NCI-H748 (cell line): ENCODE data around the gene FRMD5.
"Not testable (repeated sequence)": the region's sequence is repeated elsewhere in the genome, so short reads cannot be mapped to it uniquely, and the experiment has no call there.

Experiments
- DNase-seq: peaks from one replicate; lab custom pipeline; 2025; ENCODE audit not compliant: unreplicated experiment; lab: John Stamatoyannopoulos, UW

Gene FRMD5

GRCh38 chr15:43867096-43867495 lies 328.0 kb downstream of the FRMD5 start:
- no peak for DNase-seq

GRCh38 chr15:43866636-43867035 lies 328.4 kb downstream of the FRMD5 start:
- not testable (repeated sequence) for DNase-seq

- DNase-seq = no peak
These were observed 335.5 kb downstream of the FRMD5 start for GRCh38 chr15:43859546-43859945.

GRCh38 chr15:43854801-43855200 lies 340.3 kb downstream of the FRMD5 start:
- no peak for DNase-seq

- no peak for DNase-seq
These were observed 342.5 kb downstream of the FRMD5 start for GRCh38 chr15:43852607-43853006.

GRCh38 chr15:43851251-43851650 lies 343.8 kb downstream of the FRMD5 start:
- DNase-seq = no peak

- DNase-seq = no peak
These were observed 349.6 kb downstream of the FRMD5 start for GRCh38 chr15:43845421-43845820.

- not testable (repeated sequence) for DNase-seq
These were observed 362.6 kb downstream of the FRMD5 start for GRCh38 chr15:43832485-43832884.

GRCh38 chr15:43831519-43832052 lies 363.5 kb downstream of the FRMD5 start:
- DNase-seq = not testable (repeated sequence)

- DNase-seq = not testable (repeated sequence)
These were observed 364.3 kb downstream of the FRMD5 start for GRCh38 chr15:43830691-43831275.

GRCh38 chr15:43829951-43830540 lies 365.0 kb downstream of the FRMD5 start:
- not testable (repeated sequence) for DNase-seq

- DNase-seq = peak; percentile 16
These were observed 366.9 kb downstream of the FRMD5 start for GRCh38 chr15:43828061-43828657.

GRCh38 chr15:43826508-43827341 lies 368.3 kb downstream of the FRMD5 start, which contains the start of gene WDR76:
WDR76 (plus strand) TSS chr15:43827002; CDS start chr15:43827033, 31 bp downstream.
- peak; percentile 90 for DNase-seq

- no peak for DNase-seq
These were observed 369.0 kb downstream of the FRMD5 start for GRCh38 chr15:43826029-43826507.

GRCh38 chr15:43825305-43825704 lies 369.8 kb downstream of the FRMD5 start:
- DNase-seq = not testable (repeated sequence)

GRCh38 chr15:43824302-43825246 lies 370.5 kb downstream of the FRMD5 start, which contains the start of gene MFAP1:
MFAP1 (minus strand) TSS chr15:43824690; CDS start chr15:43824569, 121 bp downstream.
- peak; percentile 97 for DNase-seq

- DNase-seq = no peak
These were observed 373.6 kb downstream of the FRMD5 start for GRCh38 chr15:43821505-43821904.
